ENCODE data around the gene NUDT22. TPM values are rescaled to one million over a fixed set of nuclear protein-coding genes. Genes with fewer than 3 reads are reported as not detected.

Gene NUDT22
- total RNA-seq, 2 experiments from 2014 or later = 83.8 to 84.1 TPM

DNA sequence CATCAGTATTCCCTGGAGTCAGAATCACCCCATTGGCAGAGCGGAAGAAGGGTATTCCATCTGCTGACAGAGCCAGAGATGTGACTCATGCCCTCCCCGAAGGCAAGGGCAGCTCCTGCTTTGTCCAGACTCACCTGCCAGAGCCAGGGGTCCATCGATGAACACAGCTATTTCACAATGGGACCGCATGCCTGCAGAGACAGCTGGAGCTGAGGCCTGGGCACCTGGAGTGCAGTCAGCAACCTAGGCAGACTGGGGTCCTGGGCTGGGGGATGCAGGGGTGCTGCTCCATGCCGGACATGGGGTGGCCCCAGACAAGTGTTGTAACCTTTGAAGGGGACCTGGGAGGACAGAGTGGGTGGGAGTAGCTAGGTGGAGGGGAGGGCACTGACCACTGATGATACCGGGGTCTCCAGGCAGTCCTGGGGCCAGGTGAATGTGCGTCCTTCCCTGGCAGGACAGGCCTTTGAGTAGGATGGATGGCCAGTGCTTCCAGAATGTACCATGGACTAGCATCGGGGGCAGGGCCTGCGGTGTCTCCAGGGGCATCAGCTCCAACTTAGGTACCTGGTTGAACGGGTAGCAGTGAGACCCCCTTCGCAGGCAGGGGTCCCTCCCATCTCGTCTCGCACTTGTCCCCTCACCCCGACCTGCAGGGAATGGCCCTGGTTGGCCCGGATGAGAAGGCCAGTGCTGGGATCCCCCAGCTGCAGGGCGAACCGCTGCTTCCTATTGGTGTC lies 1.8 kb upstream of the NUDT22 start:
- ATAC-seq (no peak), DNase-seq (no peak)
- Mint-ChIP-seq H3K27me3 (no peaks in the 10 kb centered on the region), H3K9me3 (ENCODE audit: low read depth) (no peaks in the 10 kb centered on the region), H3K4me3 (peak overlapping the region; percentile 87), H3K36me3 (peaks cover 9% of the 10 kb centered on the region), H3K4me1 (peaks cover 29% of the 10 kb centered on the region), H3K27ac (peak overlapping the region; percentile 90)
- CTCF ChIA-PET = interaction anchor here (1.2 to 3.4 kb wide), 5 partner anchors 16 to 80 kb away, joined by 3 to 36 read pairs (median 7); partner anchors contain the start of genes FERMT3 and PLCB3

DNA sequence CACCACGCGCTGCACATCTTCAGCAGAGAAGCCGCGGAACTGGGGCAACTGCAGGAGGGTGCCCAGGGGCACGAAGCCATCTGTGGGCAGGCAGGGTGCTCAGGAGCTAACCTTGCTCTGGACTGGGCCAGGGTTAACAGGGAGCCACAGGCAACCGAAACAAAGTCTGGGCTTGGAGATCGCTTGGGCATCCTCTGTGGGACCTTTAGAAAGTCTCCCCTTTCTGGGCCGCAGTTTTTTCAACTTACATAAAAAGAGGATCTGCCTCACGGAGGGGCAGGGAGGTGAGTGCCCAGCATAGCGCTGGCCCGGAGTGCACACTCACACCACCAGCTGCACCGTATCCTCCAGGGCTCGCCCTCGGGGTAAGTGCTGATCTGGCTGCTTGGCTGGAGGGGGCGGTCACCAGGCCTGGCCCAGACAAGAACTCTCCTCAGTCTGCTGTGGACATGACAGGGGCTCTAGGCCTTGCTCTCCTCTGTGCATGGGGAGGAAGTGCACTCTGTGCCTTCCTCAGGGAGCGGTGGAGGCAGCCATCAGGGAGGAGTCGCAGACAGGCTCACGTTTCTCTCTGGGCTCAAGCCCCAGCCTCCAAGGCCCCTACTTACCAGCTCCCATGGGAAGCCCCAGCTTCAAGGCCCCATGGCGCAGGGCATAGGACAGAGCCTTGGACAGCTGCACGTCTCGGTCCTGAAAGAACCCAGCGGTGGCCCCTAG lies 1.0 kb upstream of the NUDT22 start:
- H3K27ac Mint-ChIP-seq = peak overlapping the region; percentile 90
- ATAC-seq = no peak
- CTCF ChIA-PET = interaction anchor here (1.5 to 3.4 kb wide), 5 partner anchors 17 to 78 kb away, joined by 8 to 36 read pairs (median 16); partner anchors contain the start of genes ESRRA, FERMT3 and PPP1R14B
- H3K4me3 Mint-ChIP-seq = peak overlapping the region; percentile 87
- H3K9me3 Mint-ChIP-seq (ENCODE audit: low read depth) = no peaks in the 10 kb centered on the region
- peaks cover 35% of the 10 kb centered on the region for H3K4me1 Mint-ChIP-seq
- H3K36me3 Mint-ChIP-seq = peaks cover 8% of the 10 kb centered on the region
- DNase-seq = no peak
- no peaks in the 10 kb centered on the region for H3K27me3 Mint-ChIP-seq

DNA sequence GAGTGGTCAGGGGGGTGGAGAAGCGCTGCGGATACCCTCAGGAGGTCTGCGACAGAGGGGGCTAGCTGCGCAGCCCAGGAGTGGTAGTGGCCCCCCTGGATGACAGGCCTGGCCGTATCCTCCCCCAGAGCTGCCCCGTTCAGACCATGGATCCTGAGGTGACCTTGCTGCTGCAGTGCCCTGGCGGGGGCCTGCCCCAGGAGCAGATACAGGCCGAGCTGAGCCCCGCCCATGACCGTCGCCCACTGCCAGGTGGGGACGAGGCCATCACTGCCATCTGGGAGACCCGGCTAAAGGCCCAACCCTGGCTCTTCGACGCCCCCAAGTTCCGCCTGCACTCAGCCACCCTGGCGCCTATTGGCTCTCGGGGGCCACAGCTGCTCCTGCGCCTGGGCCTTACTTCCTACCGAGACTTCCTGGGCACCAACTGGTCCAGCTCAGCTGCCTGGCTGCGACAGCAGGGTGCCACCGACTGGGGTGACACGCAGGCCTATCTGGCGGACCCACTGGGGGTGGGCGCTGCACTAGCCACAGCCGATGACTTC lies 505 bp downstream of the NUDT22 start:
- ATAC-seq (peak; percentile 48), DNase-seq (peak; percentile 85)
- peak overlapping the region; percentile 87 for H3K4me3 Mint-ChIP-seq
- H3K9me3 Mint-ChIP-seq (ENCODE audit: low read depth) = no peaks in the 10 kb centered on the region
- CTCF ChIA-PET = interaction anchor here (0.8 to 3.4 kb wide), 18 partner anchors 10 to 1440 kb away, joined by 3 to 36 read pairs (median 6); partner anchors contain the start of genes CCDC88B, ESRRA, FERMT3 and FKBP2
- H3K4me1 Mint-ChIP-seq = peaks cover 40% of the 10 kb centered on the region
- no peaks in the 10 kb centered on the region for H3K27me3 Mint-ChIP-seq
- peak overlapping the region; percentile 88 for H3K27ac Mint-ChIP-seq
- H3K36me3 Mint-ChIP-seq = peaks cover 3% of the 10 kb centered on the region

DNA sequence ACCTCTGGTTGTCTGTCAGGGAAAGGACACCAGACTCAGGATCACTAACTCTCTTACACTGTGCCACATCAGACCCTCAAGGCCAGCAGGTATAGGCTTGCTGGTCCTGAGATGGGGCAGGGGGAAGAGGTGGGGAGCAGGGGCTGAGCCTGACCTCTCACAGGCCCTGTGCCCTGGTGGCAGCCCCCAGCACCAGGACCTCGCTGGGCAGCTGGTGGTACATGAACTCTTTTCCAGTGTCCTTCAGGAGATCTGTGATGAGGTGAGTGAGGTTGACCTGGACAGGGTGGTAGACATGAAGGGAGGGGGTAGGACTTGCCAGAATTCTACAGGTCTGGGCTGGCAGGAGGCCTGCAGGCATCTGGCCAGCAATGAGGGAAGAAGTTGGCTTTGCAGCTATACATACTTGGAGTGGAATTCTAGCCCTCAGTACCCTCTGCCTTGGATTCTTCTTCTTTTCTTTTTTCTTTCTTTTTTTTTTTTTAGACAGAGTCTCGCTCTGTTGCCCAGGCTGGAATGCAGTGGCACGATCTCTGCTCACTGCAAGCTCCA lies 1.4 kb downstream of the NUDT22 start:
- Mint-ChIP-seq H3K4me3 (peak overlapping the region; percentile 87), H3K27me3 (no peaks in the 10 kb centered on the region), H3K36me3 (peaks cover 1% of the 10 kb centered on the region), H3K4me1 (peaks cover 46% of the 10 kb centered on the region), H3K9me3 (ENCODE audit: low read depth) (no peaks in the 10 kb centered on the region), H3K27ac (peak overlapping the region; percentile 88)
- DNase-seq (no peak), ATAC-seq (no peak)
- CTCF ChIA-PET = interaction anchor here (1.1 to 3.4 kb wide), 10 partner anchors 9 to 90 kb away, joined by 3 to 36 read pairs (median 10); partner anchors contain the start of genes ESRRA, FERMT3, PLCB3 and PPP1R14B

DNA sequence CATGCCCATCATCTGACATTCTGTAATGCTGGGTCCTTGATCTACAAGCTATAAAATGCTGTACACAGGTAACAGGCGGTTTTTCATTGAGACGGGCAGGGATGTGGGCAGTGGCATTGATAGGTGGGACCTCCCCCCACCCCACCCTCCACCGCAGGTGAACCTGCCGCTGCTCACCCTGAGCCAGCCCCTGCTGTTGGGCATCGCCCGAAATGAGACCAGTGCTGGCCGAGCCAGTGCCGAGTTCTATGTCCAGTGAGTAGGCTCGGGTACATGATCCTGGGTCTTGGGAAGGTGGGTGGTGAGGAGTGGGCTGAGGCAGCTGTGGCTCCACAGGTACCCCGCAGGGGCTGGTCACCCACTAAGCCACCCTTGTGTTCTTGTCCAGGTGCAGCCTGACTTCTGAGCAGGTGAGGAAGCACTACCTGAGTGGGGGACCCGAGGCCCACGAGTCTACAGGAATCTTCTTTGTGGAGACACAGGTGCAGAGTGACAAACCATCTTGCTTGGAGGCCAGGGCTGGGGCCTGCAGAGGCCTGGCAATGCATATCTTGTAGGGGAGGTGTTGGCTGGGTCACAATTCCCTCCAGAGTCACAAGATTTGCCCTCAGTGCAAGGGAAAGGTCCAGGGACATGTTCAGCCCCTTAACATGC lies 3.1 kb downstream of the NUDT22 start:
- H3K9me3 Mint-ChIP-seq (ENCODE audit: low read depth) = no peaks in the 10 kb centered on the region
- H3K4me1 Mint-ChIP-seq = peaks cover 49% of the 10 kb centered on the region
- peak overlapping the region; percentile 85 for H3K27ac Mint-ChIP-seq
- DNase-seq (no peak), ATAC-seq (no peak)
- peaks cover 1% of the 10 kb centered on the region for H3K36me3 Mint-ChIP-seq
- H3K4me3 Mint-ChIP-seq = peak overlapping the region; percentile 76
- CTCF ChIA-PET = interaction anchor here (0.6 to 3.5 kb wide), 6 partner anchors 22 to 102 kb away, joined by 3 to 18 read pairs (median 4); partner anchors contain the start of genes FERMT3 and PLCB3
- no peaks in the 10 kb centered on the region for H3K27me3 Mint-ChIP-seq

DNA sequence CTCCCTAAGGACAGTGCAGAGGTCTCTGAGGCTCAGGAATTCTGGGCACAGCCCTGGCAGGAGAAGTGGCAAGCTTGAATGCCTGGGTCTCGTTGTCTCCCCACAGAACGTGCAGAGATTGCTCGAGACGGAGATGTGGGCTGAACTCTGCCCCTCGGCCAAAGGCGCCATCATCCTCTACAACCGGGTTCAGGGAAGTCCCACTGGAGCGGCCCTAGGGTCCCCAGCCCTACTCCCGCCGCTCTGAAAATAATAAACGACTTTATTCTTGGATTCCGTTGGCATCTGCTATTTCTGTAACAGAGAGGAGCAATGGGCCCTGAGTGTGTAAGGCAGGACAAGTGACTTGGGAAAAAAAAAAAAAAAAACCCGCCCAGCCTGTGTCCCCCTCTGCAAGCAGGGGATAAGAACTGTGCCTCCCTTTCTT lies 3.7 kb downstream of the NUDT22 start:
- ATAC-seq (no peak), DNase-seq (no peak)
- H3K4me1 Mint-ChIP-seq = peaks cover 45% of the 10 kb centered on the region
- CTCF ChIA-PET = interaction anchor here (1.0 to 3.5 kb wide), 4 partner anchors 23 to 102 kb away, joined by 3 to 18 read pairs (median 4); partner anchors contain the start of gene FERMT3
- no peaks in the 10 kb centered on the region for H3K27me3 Mint-ChIP-seq
- H3K9me3 Mint-ChIP-seq (ENCODE audit: low read depth) = no peaks in the 10 kb centered on the region
- H3K27ac Mint-ChIP-seq = peak overlapping the region; percentile 85
- H3K4me3 Mint-ChIP-seq = peak overlapping the region; percentile 76
- peaks cover 1% of the 10 kb centered on the region for H3K36me3 Mint-ChIP-seq

DNA sequence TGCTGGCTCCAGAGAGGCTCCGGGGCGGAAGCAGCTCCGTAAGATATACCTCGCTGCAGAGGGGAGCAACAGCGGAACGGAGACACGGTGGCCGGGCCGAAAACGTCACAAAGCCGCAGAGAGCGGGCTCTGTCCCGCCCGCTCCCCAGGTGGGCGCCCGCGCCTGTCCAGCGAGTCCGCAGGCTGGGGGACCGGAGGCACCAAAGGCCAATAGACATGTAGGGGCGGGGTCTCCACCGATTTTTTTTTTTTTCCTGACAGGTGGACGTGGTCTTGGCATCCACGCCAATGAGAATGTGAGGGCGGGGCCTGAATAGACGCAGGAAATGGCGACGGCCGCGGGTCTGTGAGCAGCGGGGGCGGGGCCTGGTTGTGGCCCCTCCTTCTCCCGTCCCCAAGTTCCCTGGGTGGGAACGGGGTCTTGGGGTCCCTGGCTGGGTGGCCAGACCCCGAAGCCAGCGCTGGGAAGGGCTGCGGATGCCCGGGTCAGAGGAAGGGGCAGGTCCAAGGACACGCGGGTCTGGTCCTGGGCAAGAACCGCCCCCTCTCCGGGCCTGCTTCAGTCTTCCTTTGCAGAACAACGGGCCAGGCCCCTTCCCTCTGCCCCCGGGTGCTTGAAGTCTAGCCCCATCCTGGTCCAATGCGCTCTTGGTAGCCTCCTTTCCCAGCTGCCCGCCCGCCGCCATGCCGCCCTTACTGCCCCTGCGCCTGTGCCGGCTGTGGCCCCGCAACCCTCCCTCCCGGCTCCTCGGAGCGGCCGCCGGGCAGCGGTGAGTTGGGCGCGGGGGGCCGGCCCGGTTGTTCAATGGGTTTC lies 4.3 kb downstream of the NUDT22 start, which contains the start of gene DNAJC4:
TSS of gene DNAJC4 (plus strand) at position 378 of the 814 bp plus-strand sequence. CDS start at position 685, 307 bp downstream.
- H3K36me3 Mint-ChIP-seq = peaks cover 1% of the 10 kb centered on the region
- H3K9me3 Mint-ChIP-seq (ENCODE audit: low read depth) = no peaks in the 10 kb centered on the region
- peaks cover 43% of the 10 kb centered on the region for H3K4me1 Mint-ChIP-seq
- ATAC-seq = peak; percentile 62
- H3K27ac Mint-ChIP-seq = peak within 1 kb of the TSS; percentile 85
- peak within 1 kb of the TSS; percentile 76 for H3K4me3 Mint-ChIP-seq
- no peaks in the 10 kb centered on the region for H3K27me3 Mint-ChIP-seq
- DNase-seq = peak; percentile 95
- CTCF ChIA-PET = interaction anchor here (1.0 to 3.5 kb wide), 5 partner anchors 15 to 101 kb away, joined by 3 to 18 read pairs (median 5); partner anchors contain the start of gene FERMT3

DNA sequence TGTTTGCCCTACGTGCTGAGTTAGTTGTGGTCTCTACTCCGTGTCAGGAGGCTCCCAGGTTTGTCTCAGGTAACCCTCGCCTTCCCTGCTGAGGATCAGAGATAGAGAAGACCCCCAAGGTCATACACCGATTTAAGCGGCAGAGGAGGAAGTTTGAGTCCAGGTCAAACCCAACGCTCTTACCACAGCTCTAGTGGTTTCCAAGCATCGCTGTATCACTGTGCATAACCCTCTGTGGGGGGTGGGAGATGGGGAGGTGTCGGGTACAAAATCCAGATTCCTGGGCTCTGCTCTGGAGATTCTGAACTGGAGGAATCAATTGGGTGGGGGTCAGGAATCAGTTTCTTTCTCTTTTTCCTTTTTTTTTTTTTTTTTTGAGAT lies 4.9 kb downstream of the NUDT22 start:
- CTCF ChIA-PET = interaction anchor here (1.0 to 3.5 kb wide), 4 partner anchors 10 to 29 kb away, joined by 3 to 18 read pairs (median 4); partner anchors contain the start of genes FERMT3 and FKBP2
- Mint-ChIP-seq H3K4me3 (peak overlapping the region; percentile 76), H3K9me3 (ENCODE audit: low read depth) (no peaks in the 10 kb centered on the region), H3K27ac (peak overlapping the region; percentile 85), H3K36me3 (peaks cover 1% of the 10 kb centered on the region), H3K4me1 (peaks cover 48% of the 10 kb centered on the region), H3K27me3 (no peaks in the 10 kb centered on the region)
- DNase-seq (no peak), ATAC-seq (no peak)

DNA sequence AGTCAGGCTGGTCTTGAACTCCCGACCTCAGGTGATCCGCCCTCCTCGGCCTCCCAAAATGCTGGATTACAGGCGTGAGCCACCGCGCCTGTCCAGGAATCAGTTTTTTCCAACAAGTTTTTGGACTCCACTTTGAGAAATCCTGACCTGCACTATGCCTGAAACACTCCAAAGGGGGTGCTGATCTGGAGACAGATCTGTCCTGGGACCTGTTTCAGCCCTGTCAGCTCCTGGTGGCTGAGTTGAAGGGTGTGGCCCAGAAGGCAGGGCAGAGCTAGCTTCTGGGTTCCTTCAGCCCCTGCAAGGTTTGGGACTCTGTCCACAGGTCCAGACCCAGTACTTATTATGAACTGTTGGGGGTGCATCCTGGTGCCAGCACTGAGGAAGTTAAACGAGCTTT lies 5.5 kb downstream of the NUDT22 start:
- ATAC-seq (no peak), DNase-seq (no peak)
- no peak overlapping the region for H3K27ac Mint-ChIP-seq
- H3K4me1 Mint-ChIP-seq = peaks cover 48% of the 10 kb centered on the region
- no peaks in the 10 kb centered on the region for H3K27me3 Mint-ChIP-seq
- CTCF ChIA-PET = interaction anchor here (1.0 to 3.5 kb wide), 3 partner anchors 10 to 25 kb away, joined by 4 to 18 read pairs (median 5); partner anchors contain the start of genes FERMT3 and FKBP2
- H3K9me3 Mint-ChIP-seq (ENCODE audit: low read depth) = no peaks in the 10 kb centered on the region
- peaks cover 1% of the 10 kb centered on the region for H3K36me3 Mint-ChIP-seq
- H3K4me3 Mint-ChIP-seq = peak overlapping the region; percentile 76

DNA sequence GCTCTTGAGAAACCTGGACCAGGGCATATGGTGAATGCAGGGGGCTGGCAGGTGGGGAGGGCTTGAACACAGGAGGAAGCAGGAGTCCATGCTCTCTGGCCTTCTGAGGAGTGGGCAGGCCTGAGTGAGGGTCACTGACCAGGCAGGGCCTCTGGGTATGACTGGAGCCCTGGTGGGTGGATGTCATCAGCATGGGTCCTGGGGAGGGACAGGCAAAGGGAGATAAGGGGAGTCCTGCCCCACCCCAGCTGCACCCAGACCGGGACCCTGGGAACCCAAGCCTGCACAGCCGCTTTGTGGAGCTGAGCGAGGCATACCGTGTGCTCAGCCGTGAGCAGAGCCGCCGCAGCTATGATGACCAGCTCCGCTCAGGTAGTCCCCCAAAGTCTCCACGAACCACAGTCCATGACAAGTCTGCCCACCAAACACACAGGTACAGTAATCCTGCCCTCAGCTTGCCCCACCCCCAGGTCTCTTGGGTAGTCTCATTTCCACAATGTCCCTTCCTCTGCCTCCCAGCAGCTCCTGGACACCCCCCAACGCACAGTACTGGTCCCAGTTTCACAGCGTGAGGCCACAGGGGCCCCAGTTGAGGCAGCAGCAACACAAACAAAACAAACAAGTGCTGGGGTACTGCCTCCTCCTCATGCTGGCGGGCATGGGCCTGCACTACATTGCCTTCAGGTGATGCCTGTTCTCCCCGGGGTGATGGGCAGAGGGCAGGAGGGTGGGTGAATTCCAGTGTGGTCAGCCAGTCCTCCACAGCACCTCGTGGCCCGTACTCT lies 6.3 kb downstream of the NUDT22 start:
- H3K36me3 Mint-ChIP-seq = peaks cover 5% of the 10 kb centered on the region
- peak overlapping the region; percentile 76 for H3K4me3 Mint-ChIP-seq
- no peak for DNase-seq
- H3K9me3 Mint-ChIP-seq (ENCODE audit: low read depth) = no peaks in the 10 kb centered on the region
- peaks cover 45% of the 10 kb centered on the region for H3K4me1 Mint-ChIP-seq
- H3K27me3 Mint-ChIP-seq = no peaks in the 10 kb centered on the region
- peak overlapping the region; percentile 23 for H3K27ac Mint-ChIP-seq
- ATAC-seq = no peak
- CTCF ChIA-PET = interaction anchor here (1.0 to 3.5 kb wide), 3 partner anchors 9 to 28 kb away, joined by 4 to 18 read pairs (median 5); partner anchors contain the start of genes FERMT3 and FKBP2

DNA sequence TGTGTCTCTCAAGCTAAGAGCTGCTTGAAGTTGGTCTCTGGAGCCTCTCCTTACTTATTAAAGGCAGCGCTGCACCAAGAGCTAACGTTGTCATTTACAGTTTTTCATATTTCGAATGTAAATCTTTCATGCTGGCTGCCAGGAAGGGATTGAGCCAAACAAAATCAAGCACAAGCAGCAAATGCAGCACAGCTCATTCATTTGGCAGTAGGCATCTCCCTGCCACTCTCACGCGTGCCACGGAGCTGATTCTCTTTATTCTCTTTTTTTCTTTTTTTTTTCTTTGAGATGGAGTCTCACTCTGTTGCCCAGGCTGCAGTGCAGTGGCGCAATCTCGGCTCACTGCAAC lies 6.9 kb downstream of the NUDT22 start:
- Mint-ChIP-seq H3K4me1 (peaks cover 46% of the 10 kb centered on the region), H3K27me3 (no peaks in the 10 kb centered on the region), H3K36me3 (peaks cover 5% of the 10 kb centered on the region), H3K9me3 (ENCODE audit: low read depth) (no peaks in the 10 kb centered on the region), H3K27ac (no peak overlapping the region), H3K4me3 (no peak overlapping the region)
- DNase-seq (no peak), ATAC-seq (no peak)
- CTCF ChIA-PET = interaction anchor here (0.6 to 1.6 kb wide), 2 partner anchors 29 to 1501 kb away, joined by 4 to 5 read pairs; no protein-coding TSS in a partner anchor
